ENCODE results near the gene STPG4.
"Not testable (repeated sequence)": the region's sequence is repeated elsewhere in the genome, so short reads cannot be mapped to it uniquely, and the experiment has no call there.

Gene STPG4

DNA sequence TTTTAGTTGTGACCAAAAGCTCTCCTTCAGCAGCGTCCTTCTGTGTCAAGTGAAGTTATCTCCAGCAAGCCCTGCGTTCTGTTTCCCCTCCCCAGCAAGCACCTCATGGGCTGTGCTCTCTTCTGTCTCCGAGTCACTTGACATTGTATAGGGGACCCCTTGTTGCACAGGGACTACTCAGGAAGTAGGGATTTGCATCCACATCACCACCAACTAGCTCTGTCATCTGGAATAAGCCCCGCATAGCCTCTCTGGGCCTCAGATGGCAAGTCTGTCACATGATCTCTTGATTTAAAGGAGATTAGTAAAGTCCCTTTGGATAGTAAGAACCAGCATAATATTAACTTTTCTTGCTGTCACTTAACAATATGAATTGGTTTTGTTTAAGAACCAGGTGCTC, 32.0 kb upstream of the STPG4 start:
- TF ChIP-seq, protein P1, sequence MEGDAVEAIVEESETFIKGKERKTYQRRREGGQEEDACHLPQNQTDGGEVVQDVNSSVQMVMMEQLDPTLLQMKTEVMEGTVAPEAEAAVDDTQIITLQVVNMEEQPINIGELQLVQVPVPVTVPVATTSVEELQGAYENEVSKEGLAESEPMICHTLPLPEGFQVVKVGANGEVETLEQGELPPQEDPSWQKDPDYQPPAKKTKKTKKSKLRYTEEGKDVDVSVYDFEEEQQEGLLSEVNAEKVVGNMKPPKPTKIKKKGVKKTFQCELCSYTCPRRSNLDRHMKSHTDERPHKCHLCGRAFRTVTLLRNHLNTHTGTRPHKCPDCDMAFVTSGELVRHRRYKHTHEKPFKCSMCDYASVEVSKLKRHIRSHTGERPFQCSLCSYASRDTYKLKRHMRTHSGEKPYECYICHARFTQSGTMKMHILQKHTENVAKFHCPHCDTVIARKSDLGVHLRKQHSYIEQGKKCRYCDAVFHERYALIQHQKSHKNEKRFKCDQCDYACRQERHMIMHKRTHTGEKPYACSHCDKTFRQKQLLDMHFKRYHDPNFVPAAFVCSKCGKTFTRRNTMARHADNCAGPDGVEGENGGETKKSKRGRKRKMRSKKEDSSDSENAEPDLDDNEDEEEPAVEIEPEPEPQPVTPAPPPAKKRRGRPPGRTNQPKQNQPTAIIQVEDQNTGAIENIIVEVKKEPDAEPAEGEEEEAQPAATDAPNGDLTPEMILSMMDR (conservative IDR thresholded peaks at IDR 0.05; ENCODE audit: low read depth, low read length), result no peak
- no peaks in the 10 kb centered on the region for H3K79me2 ChIP-seq (ENCODE audit: insufficient read depth, low read depth)
- no peak overlapping the region for H3K4me3 ChIP-seq (IDR thresholded peaks at IDR 0.05; ENCODE audit: insufficient read depth, low read depth, low read length)
- no peaks in the 10 kb centered on the region for H4K20me1 ChIP-seq (ENCODE audit: insufficient read depth)
- no peak overlapping the region for H3K9ac ChIP-seq
- no peaks in the 10 kb centered on the region for H3K36me3 ChIP-seq (ENCODE audit: insufficient read depth)
- H2AFZ ChIP-seq (ENCODE audit: low read depth), result no peak overlapping the region
- H3K4me2 ChIP-seq, result no peak overlapping the region
- H3K4me1 ChIP-seq (ENCODE audit: low read depth, poor library complexity, severe bottlenecking), result peaks cover 11% of the 10 kb centered on the region
- H3K27me3 ChIP-seq (ENCODE audit: insufficient read depth, low read depth), result no peaks in the 10 kb centered on the region
- no peak overlapping the region for H3K27ac ChIP-seq

DNA sequence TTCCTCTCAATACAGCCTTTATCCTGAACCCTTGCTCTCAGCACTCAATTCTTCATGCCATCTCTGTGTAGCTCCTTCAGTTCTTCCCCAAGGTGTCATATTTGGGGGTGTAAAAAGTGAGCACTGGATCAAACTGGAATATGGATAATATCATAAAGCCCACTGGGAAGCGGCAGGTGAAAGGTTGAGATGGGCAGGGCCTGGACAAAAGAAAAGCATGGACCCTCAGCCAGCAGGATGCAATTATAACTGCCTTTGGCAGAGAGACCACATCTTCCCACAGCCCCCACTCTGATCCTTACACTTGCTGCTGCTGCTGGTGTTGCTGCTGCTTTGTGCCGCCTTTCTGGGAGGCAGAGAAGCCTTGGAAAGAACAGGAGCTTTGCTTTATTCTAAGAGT, 31.2 kb upstream of the STPG4 start:
- no peak overlapping the region for H3K9ac ChIP-seq
- no peaks in the 10 kb centered on the region for H3K36me3 ChIP-seq (ENCODE audit: insufficient read depth)
- no peak overlapping the region for H3K4me3 ChIP-seq (IDR thresholded peaks at IDR 0.05; ENCODE audit: insufficient read depth, low read depth, low read length)
- no peak overlapping the region for H3K27ac ChIP-seq
- no peak overlapping the region for H3K4me2 ChIP-seq
- no peaks in the 10 kb centered on the region for H3K79me2 ChIP-seq (ENCODE audit: insufficient read depth, low read depth)
- no peaks in the 10 kb centered on the region for H3K27me3 ChIP-seq (ENCODE audit: insufficient read depth, low read depth)
- no peak overlapping the region for H2AFZ ChIP-seq (ENCODE audit: low read depth)
- H4K20me1 ChIP-seq (ENCODE audit: insufficient read depth), result no peaks in the 10 kb centered on the region
- peaks cover 11% of the 10 kb centered on the region for H3K4me1 ChIP-seq (ENCODE audit: low read depth, poor library complexity, severe bottlenecking)
- TF ChIP-seq, protein P1 (conservative IDR thresholded peaks at IDR 0.05; ENCODE audit: low read depth, low read length), result no peak

DNA sequence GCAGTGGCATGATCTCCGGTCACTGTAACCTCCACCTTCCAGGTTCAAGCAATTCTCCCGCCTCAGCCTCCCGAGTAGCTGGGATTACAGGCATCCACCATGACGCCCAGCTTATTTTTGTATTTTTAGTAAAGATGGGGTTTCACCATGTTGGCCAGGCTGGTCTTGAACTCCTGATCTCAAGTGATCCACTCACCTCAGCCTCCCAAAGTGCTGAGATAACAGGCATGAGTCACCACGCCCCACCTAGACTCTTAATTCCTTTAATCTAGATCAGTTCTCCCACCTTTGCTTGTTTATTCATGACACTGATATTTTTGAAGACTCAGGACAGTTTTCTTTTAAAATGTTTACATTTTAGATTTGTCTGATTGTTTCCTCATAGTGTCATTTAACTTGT, 30.0 kb upstream of the STPG4 start:
- H3K79me2 ChIP-seq (ENCODE audit: insufficient read depth, low read depth); H3K27ac ChIP-seq; H4K20me1 ChIP-seq (ENCODE audit: insufficient read depth); H3K9ac ChIP-seq; H3K4me3 ChIP-seq (IDR thresholded peaks at IDR 0.05; ENCODE audit: insufficient read depth, low read depth, low read length); H3K36me3 ChIP-seq (ENCODE audit: insufficient read depth); H3K27me3 ChIP-seq (ENCODE audit: insufficient read depth, low read depth); H3K4me1 ChIP-seq (ENCODE audit: low read depth, poor library complexity, severe bottlenecking); H2AFZ ChIP-seq (ENCODE audit: low read depth); H3K4me2 ChIP-seq: not testable (repeated sequence)

DNA sequence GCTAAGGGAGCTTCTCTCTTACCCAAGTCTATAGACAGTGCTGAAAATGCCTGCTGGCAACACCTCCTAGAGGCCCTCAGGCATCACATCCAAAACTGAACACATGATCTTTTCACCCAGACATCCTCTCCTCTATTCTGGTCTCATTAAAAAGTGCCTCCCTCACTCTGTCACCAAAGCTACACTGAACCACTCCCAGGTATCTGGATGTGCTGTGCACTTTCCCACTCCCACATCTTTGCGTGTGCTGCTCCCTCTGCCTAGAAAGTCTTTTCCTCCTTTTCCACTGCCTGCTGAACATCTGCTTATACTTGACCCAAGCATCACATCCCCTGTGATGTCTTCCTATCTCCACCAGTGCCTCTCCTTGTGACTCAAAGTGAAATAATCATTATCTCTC, 26.1 kb upstream of the STPG4 start:
- Histone ChIP-seq H2AFZ (ENCODE audit: low read depth) (no peak overlapping the region), H3K4me1 (ENCODE audit: low read depth, poor library complexity, severe bottlenecking) (peaks cover 9% of the 10 kb centered on the region), H3K27ac (no peak overlapping the region), H3K27me3 (ENCODE audit: insufficient read depth, low read depth) (no peaks in the 10 kb centered on the region; the same call in 1 of the 2 replicates), H3K4me2 (no peak overlapping the region), H3K36me3 (ENCODE audit: insufficient read depth) (no peaks in the 10 kb centered on the region), H4K20me1 (ENCODE audit: insufficient read depth) (no peaks in the 10 kb centered on the region), H3K79me2 (ENCODE audit: insufficient read depth, low read depth) (peaks cover 2% of the 10 kb centered on the region), H3K4me3 (IDR thresholded peaks at IDR 0.05; ENCODE audit: insufficient read depth, low read depth, low read length) (no peak overlapping the region), H3K9ac (no peak overlapping the region)
- TF ChIP-seq, protein P1 (conservative IDR thresholded peaks at IDR 0.05; ENCODE audit: low read depth, low read length), result no peak

DNA sequence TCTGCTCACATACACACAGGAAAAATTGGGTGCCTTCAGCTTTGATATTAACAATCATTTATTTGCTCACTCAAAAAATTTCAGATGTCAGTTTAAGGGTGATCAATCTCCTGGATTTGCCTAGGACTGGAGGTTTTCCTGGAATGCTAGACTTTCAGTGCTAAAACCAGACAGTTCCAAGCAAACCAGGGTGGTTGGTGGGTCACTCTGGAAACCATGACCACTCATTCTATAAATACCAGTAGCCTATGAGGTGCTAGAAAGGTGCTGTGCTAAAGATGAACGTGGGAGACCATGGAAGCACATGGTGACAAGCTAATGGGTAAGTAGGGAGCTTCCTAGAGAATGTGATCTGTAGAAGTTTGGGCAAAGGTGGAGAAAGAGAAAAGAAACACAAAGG, 25.4 kb upstream of the STPG4 start:
- Histone ChIP-seq H3K4me2 (no peak overlapping the region), H3K27ac (no peak overlapping the region), H3K27me3 (ENCODE audit: insufficient read depth, low read depth) (no peaks in the 10 kb centered on the region; the same call in 1 of the 2 replicates), H3K36me3 (ENCODE audit: insufficient read depth) (no peaks in the 10 kb centered on the region), H3K4me3 (IDR thresholded peaks at IDR 0.05; ENCODE audit: insufficient read depth, low read depth, low read length) (no peak overlapping the region), H3K4me1 (ENCODE audit: low read depth, poor library complexity, severe bottlenecking) (peaks cover 9% of the 10 kb centered on the region), H3K9ac (no peak overlapping the region), H2AFZ (ENCODE audit: low read depth) (no peak overlapping the region), H3K79me2 (ENCODE audit: insufficient read depth, low read depth) (peaks cover 6% of the 10 kb centered on the region), H4K20me1 (ENCODE audit: insufficient read depth) (peaks cover under 1% of the 10 kb centered on the region; the same call in 1 of the 2 replicates)
- TF ChIP-seq, protein P1 (conservative IDR thresholded peaks at IDR 0.05; ENCODE audit: low read depth, low read length), result no peak

All from KMS-11 (cell line).